H1 (cell line): ENCODE measurements around the gene RGS6.

Experiments
- CEBPB ChIP-seq: IDR thresholded peaks from 2 replicates; pipeline ENCODE4 v1.6.1; 2012; ENCODE audit warnings: low read depth, low read length
- MAFK ChIP-seq: IDR thresholded peaks from 2 replicates; pipeline ENCODE4 v1.6.1; 2012; ENCODE audit warnings: low read depth, mild to moderate bottlenecking, improper control_type of control experiment, low read length
- POLR2A ChIP-seq, 2 experiments: IDR thresholded peaks; 1 replicate in 1 of 2; 2 replicates in 1 of 2; pipeline ENCODE4 v1.6.1; 2011; ENCODE audit warnings: low read depth in 2 of 2, low read length in 2 of 2, mild to moderate bottlenecking in 2 of 2; ENCODE audit errors: control extremely low read depth in 1 of 2
- TEAD4 ChIP-seq: IDR thresholded peaks from 2 replicates; pipeline ENCODE4 v1.6.1; 2012; ENCODE audit warnings: low read depth, low read length, inconsistent platforms, mixed read lengths
- TF ChIP-seq, protein P1 (sequence below): IDR thresholded peaks from 2 replicates; pipeline ENCODE4 v1.6.1; 2012; ENCODE audit warnings: inconsistent platforms
- TF ChIP-seq, protein P2 (sequence below): IDR thresholded peaks from 2 replicates; pipeline ENCODE4 v1.6.1; 2012; ENCODE audit warnings: low read length, inconsistent platforms

DNA sequence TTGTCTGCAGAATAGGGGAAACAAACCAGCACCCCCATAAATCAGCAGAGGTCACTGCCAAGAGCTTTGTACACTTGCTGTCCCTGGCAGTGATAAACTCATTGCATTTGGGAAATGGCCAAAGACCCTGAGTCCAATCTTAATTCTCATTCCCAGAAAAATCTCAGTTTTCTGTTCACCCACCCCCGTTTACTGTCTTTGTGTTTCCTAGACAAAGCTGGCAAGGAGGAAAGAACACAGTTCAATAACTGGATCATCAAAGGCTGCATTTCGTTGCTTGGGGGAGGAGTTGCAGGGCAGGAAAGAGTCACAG, 596.6 kb downstream of the RGS6 start:
- TF ChIP-seq POLR2A (IDR thresholded peaks at IDR 0.05; ENCODE audit: control extremely low read depth in 1 of 2, low read depth in 2 of 2, low read length in 2 of 2) (no peak), CEBPB (no peak), TEAD4 (no peak), MAFK (no peak)
- TF ChIP-seq, protein P1, sequence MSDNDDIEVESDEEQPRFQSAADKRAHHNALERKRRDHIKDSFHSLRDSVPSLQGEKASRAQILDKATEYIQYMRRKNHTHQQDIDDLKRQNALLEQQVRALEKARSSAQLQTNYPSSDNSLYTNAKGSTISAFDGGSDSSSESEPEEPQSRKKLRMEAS = no peak
- TF ChIP-seq, protein P2, sequence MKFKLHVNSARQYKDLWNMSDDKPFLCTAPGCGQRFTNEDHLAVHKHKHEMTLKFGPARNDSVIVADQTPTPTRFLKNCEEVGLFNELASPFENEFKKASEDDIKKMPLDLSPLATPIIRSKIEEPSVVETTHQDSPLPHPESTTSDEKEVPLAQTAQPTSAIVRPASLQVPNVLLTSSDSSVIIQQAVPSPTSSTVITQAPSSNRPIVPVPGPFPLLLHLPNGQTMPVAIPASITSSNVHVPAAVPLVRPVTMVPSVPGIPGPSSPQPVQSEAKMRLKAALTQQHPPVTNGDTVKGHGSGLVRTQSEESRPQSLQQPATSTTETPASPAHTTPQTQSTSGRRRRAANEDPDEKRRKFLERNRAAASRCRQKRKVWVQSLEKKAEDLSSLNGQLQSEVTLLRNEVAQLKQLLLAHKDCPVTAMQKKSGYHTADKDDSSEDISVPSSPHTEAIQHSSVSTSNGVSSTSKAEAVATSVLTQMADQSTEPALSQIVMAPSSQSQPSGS = no peak
